DMS153 treated with DMSO at 0.1 percent for 48 hours (cell line): ENCODE results near the gene MMD2.

ENCODE experiments used
- DNase-seq: peaks from one replicate; lab custom pipeline; 2025; ENCODE audit not compliant: unreplicated experiment; lab: John Stamatoyannopoulos, UW

The MMD2 gene

DNA sequence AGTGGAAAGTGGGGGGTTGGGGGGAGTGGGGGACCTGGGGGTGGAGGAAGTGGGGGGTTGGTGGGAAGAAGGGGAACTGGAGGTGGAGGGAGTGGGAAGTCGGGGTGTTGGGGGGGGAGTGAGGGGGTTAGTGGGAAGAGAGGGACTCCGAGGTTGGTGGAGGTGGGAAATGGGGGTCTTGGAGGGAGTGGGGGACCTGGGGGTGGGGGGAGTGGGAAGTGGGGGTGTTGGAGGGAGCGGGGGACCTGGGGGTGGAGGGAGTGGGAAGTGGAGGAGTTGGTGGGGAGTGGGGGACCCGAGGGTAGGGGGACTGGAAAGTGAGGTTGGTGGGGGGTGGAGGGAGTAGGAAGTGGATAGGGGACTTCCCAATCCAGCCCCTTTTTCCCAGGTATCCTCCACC, 906 bp upstream of the MMD2 start:
- DNase-seq = no peak

- no peak for DNase-seq
Observed at GRCh38 chr7:4959306-4959705, 319 bp upstream of the MMD2 start.

- DNase-seq = no peak
Observed at GRCh38 chr7:4957847-4958476, 1.0 kb downstream of the MMD2 start.

DNA sequence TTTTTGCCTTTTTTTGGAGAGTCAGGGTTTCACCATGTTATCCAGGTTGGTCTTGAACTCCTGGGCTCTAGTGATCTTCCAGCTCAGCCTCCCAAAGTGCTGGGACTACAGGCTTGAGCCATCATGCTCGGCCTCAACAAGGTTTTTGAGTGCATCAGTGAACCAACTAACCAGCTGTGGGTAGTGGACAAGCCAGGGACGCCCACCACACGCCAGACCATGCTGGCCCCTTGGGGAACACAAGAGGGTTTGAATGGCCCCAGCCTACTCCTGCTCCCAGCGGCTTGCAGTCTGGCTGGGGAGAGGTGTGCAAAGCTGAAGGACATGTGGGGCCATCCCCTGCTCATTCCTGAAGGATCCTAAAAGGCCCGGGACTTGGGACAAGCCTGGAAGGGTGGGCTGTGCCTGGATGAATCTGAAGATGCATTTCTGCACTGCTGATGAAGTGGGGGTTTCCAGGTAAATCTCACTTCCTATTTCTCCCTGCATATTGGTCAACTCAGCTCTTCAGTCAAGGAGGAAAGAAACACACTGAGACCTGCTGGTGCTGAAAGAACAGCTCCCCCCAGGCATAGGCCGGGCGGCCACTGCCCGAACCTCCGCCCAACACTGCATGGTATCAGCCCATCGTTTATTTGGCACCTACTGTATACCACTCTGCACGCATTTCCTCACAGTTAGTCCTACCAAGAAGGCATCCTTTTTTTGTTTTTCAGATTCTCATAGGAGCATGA, 6.9 kb downstream of the MMD2 start:
- no peak for DNase-seq

- no peak for DNase-seq
Observed at GRCh38 chr7:4951304-4951703, 7.7 kb downstream of the MMD2 start.

DNA sequence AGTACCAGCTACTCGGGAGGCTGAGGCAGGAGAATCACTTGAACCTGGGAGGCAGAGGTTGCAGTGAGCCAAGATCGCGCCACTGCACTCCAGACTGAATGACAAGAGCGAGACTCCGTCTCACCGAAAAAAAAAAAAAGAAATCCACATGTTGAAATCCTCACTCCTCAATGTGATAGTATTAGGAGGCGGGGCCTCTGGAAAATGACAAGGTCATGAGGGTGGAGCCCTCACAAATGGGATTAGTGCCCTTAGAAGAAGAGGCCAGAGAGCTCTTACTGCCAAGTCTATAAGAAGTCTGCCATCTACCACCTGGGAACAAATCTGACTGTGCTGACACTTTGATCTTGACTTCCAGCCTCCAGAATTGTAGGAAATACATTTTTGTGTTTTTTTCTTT, 10.6 kb downstream of the MMD2 start:
- no peak for DNase-seq

DNA sequence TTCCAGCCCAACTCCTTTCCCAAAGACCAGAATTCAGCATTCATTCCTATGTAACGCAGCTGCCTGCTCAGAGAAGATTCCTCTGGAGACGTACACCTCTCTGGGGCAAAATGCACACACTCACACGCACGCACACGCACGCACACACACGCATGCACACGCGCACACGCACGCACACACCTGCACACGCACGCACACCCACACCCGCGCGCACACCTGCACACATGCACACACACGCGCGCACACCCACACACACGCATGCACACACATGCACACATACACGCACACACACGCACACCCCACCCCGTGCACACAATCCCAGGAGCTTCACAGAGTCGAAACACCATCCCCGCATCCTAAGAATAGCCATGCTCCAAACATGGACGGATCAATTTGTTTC, 13.0 kb downstream of the MMD2 start:
- no peak for DNase-seq

DNA sequence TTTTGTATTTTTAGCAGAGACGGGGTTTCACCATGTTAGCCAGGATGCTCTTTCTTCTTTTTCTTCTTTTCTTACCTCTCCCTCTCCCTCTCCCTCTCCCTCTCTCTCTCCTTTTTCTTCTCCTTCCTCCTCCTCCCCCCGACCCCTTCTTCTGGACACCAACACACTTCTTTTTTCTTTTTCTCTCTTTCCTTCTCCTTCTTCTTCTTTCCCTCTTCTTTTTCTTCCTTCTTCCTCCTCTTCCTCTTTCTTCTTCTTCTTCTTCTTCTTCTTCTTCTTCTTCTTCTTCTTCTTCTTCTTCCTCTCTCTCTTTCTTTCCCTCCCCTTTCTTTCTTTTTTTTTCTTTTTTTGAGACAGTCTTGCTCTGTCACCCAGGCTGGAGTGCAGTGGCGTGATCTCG, 14.0 kb downstream of the MMD2 start:
- no peak for DNase-seq

GRCh38 chr7:4943297-4943696, 15.7 kb downstream of the MMD2 start:
- no peak for DNase-seq

DNA sequence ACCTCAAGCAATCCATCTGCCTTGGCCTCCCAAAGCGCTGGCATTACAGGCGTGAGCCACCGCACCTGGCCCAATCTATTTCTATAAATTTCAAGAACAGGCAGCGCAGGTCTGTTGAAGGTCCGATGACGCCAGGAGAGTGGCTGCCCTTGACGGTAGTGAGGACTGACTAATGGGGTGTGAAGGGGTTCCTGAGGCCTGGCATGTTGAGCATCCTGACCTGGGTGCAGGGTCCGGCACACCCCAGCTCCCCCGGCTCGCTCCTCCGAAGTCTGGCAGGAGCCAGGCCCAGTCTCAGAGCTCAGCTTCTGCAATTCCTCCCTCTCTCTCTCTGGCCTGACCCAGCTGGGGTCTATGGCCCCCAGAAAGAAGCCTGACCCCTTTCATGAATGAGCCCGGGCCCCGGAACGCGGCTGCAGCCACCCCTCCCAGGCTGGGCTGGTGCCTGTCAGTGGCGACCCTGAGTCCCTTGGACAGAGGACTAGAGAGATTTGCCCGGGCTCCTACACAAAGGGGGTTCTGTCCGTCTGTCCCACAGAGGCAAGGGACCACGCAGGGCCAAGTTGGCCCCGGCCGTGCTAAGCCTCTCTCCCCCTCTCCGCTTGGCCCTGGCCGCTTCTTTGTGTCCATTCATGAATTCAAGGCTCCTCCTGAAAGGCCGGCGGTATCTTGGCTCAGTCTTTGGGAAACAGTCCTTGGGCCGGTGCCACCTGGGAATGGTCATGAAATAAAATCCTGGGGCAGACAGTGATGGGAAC, 18.8 kb downstream of the MMD2 start:
- DNase-seq = no peak

DNA sequence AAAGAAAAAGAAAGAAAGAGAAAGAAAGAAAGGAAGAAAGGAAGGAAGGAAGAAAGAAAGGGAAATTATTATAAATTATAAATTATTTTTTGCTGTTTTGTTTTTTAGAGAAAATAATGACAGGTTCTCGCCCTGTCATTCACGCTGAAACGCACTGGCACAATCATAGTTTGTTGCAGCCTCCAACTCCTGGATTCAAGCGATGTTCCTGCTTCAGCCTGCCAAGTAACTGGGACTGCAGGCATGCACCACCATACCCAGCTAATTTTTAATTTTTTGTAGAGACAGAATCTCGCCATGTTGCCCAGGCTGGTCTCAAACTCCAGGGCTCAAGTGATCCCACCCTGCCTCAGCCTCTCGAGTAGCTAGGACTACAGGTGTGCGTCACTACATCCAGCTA, 21.6 kb downstream of the MMD2 start:
- no peak for DNase-seq

- no peak for DNase-seq
Observed at GRCh38 chr7:4934419-4935025, 24.5 kb downstream of the MMD2 start.

GRCh38 chr7:4931943-4932342, 27.0 kb downstream of the MMD2 start:
- peak; percentile 50 for DNase-seq

GRCh38 chr7:4929005-4929404, 30.0 kb downstream of the MMD2 start:
- no peak for DNase-seq

DNA sequence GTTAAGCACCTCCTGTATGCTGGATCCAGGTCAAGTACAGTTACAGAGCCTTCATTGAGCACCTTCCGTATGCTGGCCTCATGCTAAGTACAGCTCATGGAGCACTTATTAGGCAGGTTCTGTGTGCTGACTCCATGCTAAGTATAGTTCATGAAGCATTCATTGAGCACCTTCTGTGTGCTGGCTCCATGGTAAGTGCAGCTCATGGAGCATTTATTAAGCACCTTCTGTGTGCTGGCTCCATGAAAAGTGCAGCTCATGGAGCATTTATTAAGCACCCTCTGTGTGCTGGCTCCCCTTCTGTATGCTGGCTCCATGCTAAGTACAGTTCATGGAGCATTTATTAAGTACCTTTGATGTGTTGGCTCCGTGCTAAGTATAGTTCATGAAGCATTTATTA, 30.5 kb downstream of the MMD2 start:
- DNase-seq = no peak

DNA sequence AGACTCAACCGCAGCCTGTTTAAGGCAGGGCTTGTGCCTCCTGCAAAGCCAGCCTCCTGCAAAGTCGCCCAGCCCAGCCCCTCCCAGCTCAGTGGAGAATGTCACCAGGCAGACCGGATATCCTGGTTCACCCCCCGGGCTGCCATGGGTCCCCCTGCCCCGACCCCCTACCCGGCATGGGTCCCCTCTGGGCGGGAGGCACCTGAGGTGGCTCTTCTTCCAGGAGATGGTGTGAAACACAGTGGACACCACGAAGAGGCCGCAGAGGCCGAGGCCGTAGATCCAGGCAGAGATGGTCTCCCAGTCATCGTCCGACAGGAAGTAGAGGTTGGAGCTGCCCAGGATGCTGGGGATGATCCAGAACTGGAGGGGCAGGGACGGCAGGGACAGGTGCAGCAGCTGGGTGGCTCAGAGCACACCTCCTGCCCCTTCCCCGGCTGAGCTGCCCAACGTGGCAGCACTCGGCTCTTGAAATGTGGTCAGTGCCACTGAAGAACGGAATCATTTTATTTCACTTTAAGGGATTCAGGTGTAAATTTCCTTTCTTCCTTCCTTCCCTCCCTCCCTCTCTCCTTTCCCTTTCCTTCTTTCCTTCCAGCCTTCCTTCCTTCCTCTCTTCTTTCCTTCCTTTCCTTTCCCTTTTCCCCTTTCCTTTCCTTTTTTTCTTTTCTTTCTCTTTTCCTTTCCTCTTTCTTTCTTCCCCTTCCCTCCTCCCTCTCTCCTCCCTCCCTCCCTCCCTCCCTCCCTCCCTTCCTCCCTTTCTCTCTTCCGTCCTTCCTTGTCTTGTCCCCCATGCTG, 38.8 kb downstream of the MMD2 start:
- DNase-seq = no peak

DNA sequence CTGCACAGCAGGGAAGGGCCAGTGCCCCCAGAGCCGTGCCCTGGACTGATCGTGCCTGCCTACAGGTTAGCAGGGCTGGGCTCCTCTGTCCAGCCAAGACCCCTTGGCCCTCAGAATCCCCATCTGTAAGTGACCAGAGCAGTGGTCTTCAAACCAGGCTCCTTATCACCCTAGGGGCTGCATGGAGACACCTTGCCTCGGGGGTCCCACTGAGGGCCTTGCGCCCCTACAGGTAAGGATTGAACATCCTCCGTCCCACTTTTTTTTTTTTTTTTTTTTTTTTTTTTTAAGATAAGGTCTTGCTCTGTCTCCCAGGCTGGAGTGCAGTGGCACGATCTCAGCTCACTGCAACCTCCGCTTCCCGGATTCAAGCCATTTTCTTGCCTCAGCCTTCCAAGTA, 42.9 kb downstream of the MMD2 start:
- DNase-seq = no peak

- DNase-seq = no peak
Observed at GRCh38 chr7:4911111-4911828, 47.7 kb downstream of the MMD2 start.

GRCh38 chr7:4906682-4907081, 52.3 kb downstream of the MMD2 start:
- DNase-seq = no peak

DNA sequence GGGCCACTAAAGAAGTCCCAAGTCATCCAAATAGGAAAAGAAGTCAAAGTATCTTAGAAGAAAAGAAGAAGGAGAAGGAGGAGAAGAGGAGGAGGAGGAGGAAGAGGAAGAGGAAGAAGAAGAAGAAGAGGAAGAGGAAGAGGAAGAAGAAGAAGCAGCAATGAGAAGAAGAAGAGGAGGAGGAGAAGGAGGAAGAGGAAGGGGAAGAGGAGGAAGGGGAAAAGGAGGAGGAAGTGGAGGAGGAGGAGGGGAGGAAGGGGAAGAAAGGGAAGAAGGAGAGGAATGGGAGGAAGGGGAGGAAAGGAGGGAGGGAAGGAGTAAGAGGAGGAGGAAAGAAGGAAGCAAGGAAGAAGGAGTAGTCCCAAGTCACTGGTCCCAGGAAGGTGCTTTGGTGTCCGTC, 53.8 kb downstream of the MMD2 start:
- DNase-seq = no peak
